HAP-1 (cell line): ENCODE data around the gene SIT1.

Experiments
- DNase-seq, 2 experiments: peaks; one replicate each; pipeline ENCODE4 v3.0.0-alpha.2; 2016 to 2020; ENCODE audit warnings: low spot score in 2 of 2
- H3K27me3 ChIP-seq: fragments of 250-450 bp; sonication (Bioruptor Pico); 2 replicates; pipeline ENCODE4 v1.5.1; 2020; ENCODE audit warnings: low read depth, mild to moderate bottlenecking, moderate library complexity
- H3K36me3 ChIP-seq: fragments of 250-450 bp; sonication (Bioruptor Pico); replicated peaks from 2 replicates; pipeline ENCODE4 v1.5.1; 2020; ENCODE audit warnings: mild to moderate bottlenecking
- H3K4me1 ChIP-seq: fragments of 250-450 bp; sonication (Bioruptor Pico); 2 replicates; pipeline ENCODE4 v1.5.1; 2020; ENCODE audit warnings: mild to moderate bottlenecking
- H3K4me3 ChIP-seq: fragments of 250-450 bp; sonication (Bioruptor Pico); 2 replicates; pipeline ENCODE4 v1.5.1; 2020; ENCODE audit warnings: mild to moderate bottlenecking, moderate library complexity
- H3K9me3 ChIP-seq: fragments of 250-450 bp; sonication (Bioruptor Pico); 2 replicates; pipeline ENCODE4 v1.5.1; 2020; ENCODE audit warnings: mild to moderate bottlenecking, moderate library complexity
- in situ Hi-C: fragments of 300-500 bp; cut with MboI; formaldehyde crosslinking; loops from 3 replicates; pipeline ENCODE4 v1.14.3; 2020; ENCODE audit warnings: low sequenced_read_pairs, inconsistent platforms, mixed read lengths

Gene SIT1

GRCh38 chr9:35687972-35688557, 37.3 kb upstream of the SIT1 start:
- no peak for DNase-seq
- H3K4me3 ChIP-seq: no peak overlapping the region
- H3K9me3 ChIP-seq: no peaks in the 10 kb centered on the region
- no peaks in the 10 kb centered on the region for H3K27me3 ChIP-seq
- in situ Hi-C loops: no loop called here
- no peaks in the 10 kb centered on the region; the same call in 1 of the 2 replicates for H3K36me3 ChIP-seq
- H3K4me1 ChIP-seq: no peaks in the 10 kb centered on the region; the same call in 1 of the 2 replicates

- Histone ChIP-seq H3K4me3 (no peak overlapping the region), H3K9me3 (no peaks in the 10 kb centered on the region), H3K27me3 (no peaks in the 10 kb centered on the region), H3K4me1 (no peaks in the 10 kb centered on the region; the same call in 1 of the 2 replicates), H3K36me3 (no peaks in the 10 kb centered on the region; the same call in 1 of the 2 replicates)
- in situ Hi-C loops: no loop called here
- DNase-seq: no peak
These were observed 36.6 kb upstream of the SIT1 start for GRCh38 chr9:35687306-35687705.

- DNase-seq: no peak
- in situ Hi-C loops: no loop called here
- no peaks in the 10 kb centered on the region for H3K9me3 ChIP-seq
- no peaks in the 10 kb centered on the region for H3K27me3 ChIP-seq
- no peaks in the 10 kb centered on the region; the same call in 1 of the 2 replicates for H3K36me3 ChIP-seq
- H3K4me3 ChIP-seq: no peak overlapping the region
- H3K4me1 ChIP-seq: no peaks in the 10 kb centered on the region; the same call in 1 of the 2 replicates
These were observed 35.8 kb upstream of the SIT1 start for GRCh38 chr9:35686222-35687203.

GRCh38 chr9:35685506-35685905, 34.8 kb upstream of the SIT1 start:
- Histone ChIP-seq H3K36me3 (no peaks in the 10 kb centered on the region; the same call in 1 of the 2 replicates), H3K4me1 (no peaks in the 10 kb centered on the region; the same call in 1 of the 2 replicates), H3K9me3 (no peaks in the 10 kb centered on the region), H3K27me3 (no peaks in the 10 kb centered on the region), H3K4me3 (no peak overlapping the region)
- in situ Hi-C loops: no loop called here
- DNase-seq: no peak

GRCh38 chr9:35684921-35685320, 34.2 kb upstream of the SIT1 start:
- Histone ChIP-seq H3K4me1 (no peaks in the 10 kb centered on the region; the same call in 1 of the 2 replicates), H3K4me3 (no peak overlapping the region), H3K9me3 (no peaks in the 10 kb centered on the region), H3K27me3 (no peaks in the 10 kb centered on the region), H3K36me3 (no peaks in the 10 kb centered on the region; the same call in 1 of the 2 replicates)
- DNase-seq: no peak
- in situ Hi-C loops: no loop called here

GRCh38 chr9:35683323-35683722, 32.6 kb upstream of the SIT1 start:
- Histone ChIP-seq H3K4me1 (no peaks in the 10 kb centered on the region), H3K4me3 (no peak overlapping the region), H3K27me3 (no peaks in the 10 kb centered on the region), H3K9me3 (no peaks in the 10 kb centered on the region), H3K36me3 (no peaks in the 10 kb centered on the region; the same call in 1 of the 2 replicates)
- in situ Hi-C loops: no loop called here
- DNase-seq: no peak

- Histone ChIP-seq H3K36me3 (no peaks in the 10 kb centered on the region; the same call in 1 of the 2 replicates), H3K4me1 (no peaks in the 10 kb centered on the region), H3K27me3 (no peaks in the 10 kb centered on the region), H3K4me3 (no peak overlapping the region), H3K9me3 (no peaks in the 10 kb centered on the region)
- no peak for DNase-seq
- in situ Hi-C loops: no loop called here
These were observed 32.0 kb upstream of the SIT1 start for GRCh38 chr9:35682520-35683315.

- Histone ChIP-seq H3K9me3 (no peaks in the 10 kb centered on the region), H3K36me3 (no peaks in the 10 kb centered on the region; the same call in 1 of the 2 replicates), H3K27me3 (no peaks in the 10 kb centered on the region), H3K4me1 (no peaks in the 10 kb centered on the region), H3K4me3 (no peak overlapping the region)
- no peak for DNase-seq
- in situ Hi-C loops: no loop called here
These were observed 31.3 kb upstream of the SIT1 start for GRCh38 chr9:35682051-35682450.

GRCh38 chr9:35681341-35682002, 30.7 kb upstream of the SIT1 start:
- no peaks in the 10 kb centered on the region for H3K27me3 ChIP-seq
- H3K9me3 ChIP-seq: no peaks in the 10 kb centered on the region
- H3K36me3 ChIP-seq: no peaks in the 10 kb centered on the region; the same call in 1 of the 2 replicates
- H3K4me3 ChIP-seq: no peak overlapping the region
- DNase-seq: no peak
- no peaks in the 10 kb centered on the region for H3K4me1 ChIP-seq
- in situ Hi-C loops: no loop called here

- in situ Hi-C loops: no loop called here
- no peak for DNase-seq
- Histone ChIP-seq H3K4me3 (no peak overlapping the region), H3K9me3 (no peaks in the 10 kb centered on the region), H3K36me3 (no peaks in the 10 kb centered on the region; the same call in 1 of the 2 replicates), H3K27me3 (no peaks in the 10 kb centered on the region), H3K4me1 (no peaks in the 10 kb centered on the region)
These were observed 29.8 kb upstream of the SIT1 start for GRCh38 chr9:35680331-35681105.

- H3K4me1 ChIP-seq: no peaks in the 10 kb centered on the region
- in situ Hi-C loops: no loop called here
- no peak for DNase-seq
- H3K4me3 ChIP-seq: no peak overlapping the region
- no peaks in the 10 kb centered on the region for H3K9me3 ChIP-seq
- H3K36me3 ChIP-seq: no peaks in the 10 kb centered on the region; the same call in 1 of the 2 replicates
- H3K27me3 ChIP-seq: no peaks in the 10 kb centered on the region
These were observed 29.1 kb upstream of the SIT1 start for GRCh38 chr9:35679766-35680330.

GRCh38 chr9:35679091-35679490, 28.4 kb upstream of the SIT1 start:
- in situ Hi-C loops: no loop called here
- Histone ChIP-seq H3K27me3 (no peaks in the 10 kb centered on the region), H3K4me1 (no peaks in the 10 kb centered on the region), H3K36me3 (no peaks in the 10 kb centered on the region; the same call in 1 of the 2 replicates), H3K9me3 (no peaks in the 10 kb centered on the region), H3K4me3 (no peak overlapping the region)
- DNase-seq: no peak
